Limb (tissue), 2 donors: ENCODE results near the gene ACVRL1.
A peak's percentile ranks its signal among the peaks of the same experiment; 100 is the strongest.

Experiments
- DNase-seq, 2 donors: peaks; one replicate each; pipeline ENCODE4 v3.0.0-alpha.2; 2016; ENCODE audit errors: extremely low spot score in 2 of 2

Gene ACVRL1

GRCh38 chr12:51907083-51907855 is at the start of gene ACVRL1:
Gene ACVRL1, plus strand, starts transcription at chr12:51907504. Its CDS starts 4,971 bp downstream, at chr12:51912475.
- DNase-seq = peak in 1 of 2 donors; percentile 68

GRCh38 chr12:51860986-51861385 is 46.3 kb upstream of the ACVRL1 start:
- no peak for DNase-seq

DNA sequence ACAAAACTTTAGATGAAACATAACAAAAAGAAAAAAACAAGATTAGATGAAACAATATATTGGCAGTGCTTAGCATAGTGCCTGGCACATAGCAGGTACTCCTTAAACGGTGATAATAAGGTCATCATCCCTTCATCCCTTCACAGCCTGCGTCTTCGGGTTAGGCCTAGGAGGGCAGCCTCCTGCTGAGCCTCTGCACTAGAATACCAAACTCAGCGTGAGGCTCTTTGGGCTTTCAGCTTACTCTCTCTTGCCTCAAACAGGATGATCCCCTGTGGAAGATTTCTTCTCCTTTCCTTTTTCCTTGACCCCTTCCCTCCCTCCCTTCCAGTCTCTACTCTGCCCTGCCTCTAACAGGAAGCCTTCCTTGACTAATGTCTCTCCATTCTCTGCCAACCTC is 44.4 kb upstream of the ACVRL1 start:
- no peak for DNase-seq

- no peak for DNase-seq
Observed at GRCh38 chr12:51863363-51863932, 43.9 kb upstream of the ACVRL1 start.

- DNase-seq = peak in 1 of 2 donors; percentile 85
Observed at GRCh38 chr12:51863933-51864832, 43.1 kb upstream of the ACVRL1 start.

DNA sequence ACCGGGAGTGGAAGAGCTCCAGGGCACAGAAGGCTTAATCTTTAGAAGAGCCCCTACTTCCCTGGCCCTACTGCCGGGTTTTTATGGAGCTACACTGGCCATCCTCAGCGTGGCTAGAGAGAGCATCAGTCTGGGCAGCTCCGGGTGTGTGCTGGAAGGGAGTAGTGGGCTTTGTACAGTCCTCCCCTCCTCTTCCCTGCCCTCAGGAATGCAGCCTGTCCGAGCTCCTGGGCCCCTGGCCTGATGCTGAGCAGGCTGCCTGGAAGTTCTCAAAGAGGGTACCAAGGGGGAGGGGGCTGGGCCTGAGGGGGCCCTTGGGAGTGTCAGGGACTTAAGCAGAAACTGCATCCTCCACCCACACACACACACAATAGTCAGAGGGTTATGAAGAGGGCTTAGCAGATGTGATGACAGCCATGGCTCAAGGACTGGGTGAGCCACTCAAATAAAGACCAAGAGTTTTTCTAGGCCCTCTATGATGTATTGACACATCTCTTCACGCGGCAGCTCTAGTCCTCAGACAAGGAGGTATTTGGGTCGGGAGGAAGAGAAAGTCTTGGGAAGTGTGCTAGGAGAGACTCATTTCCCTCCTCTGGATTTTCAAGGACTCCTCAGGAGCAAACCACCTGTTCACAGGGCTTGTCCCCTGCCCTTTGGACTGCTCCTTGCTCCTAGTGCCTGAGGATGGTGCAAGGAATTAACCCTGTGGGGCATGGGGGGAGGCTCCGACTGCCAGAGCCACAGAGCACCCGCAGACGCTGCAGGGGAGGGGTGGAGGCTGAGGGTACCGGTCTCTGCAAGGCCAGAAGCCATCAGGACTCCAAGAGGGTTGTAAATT is 42.3 kb upstream of the ACVRL1 start:
- DNase-seq = no peak

- no peak for DNase-seq
Observed at GRCh38 chr12:51865757-51866270, 41.5 kb upstream of the ACVRL1 start.

- no peak for DNase-seq
Observed at GRCh38 chr12:51866324-51866723, 41.0 kb upstream of the ACVRL1 start.

- no peak for DNase-seq
Observed at GRCh38 chr12:51866762-51867161, 40.5 kb upstream of the ACVRL1 start.

DNA sequence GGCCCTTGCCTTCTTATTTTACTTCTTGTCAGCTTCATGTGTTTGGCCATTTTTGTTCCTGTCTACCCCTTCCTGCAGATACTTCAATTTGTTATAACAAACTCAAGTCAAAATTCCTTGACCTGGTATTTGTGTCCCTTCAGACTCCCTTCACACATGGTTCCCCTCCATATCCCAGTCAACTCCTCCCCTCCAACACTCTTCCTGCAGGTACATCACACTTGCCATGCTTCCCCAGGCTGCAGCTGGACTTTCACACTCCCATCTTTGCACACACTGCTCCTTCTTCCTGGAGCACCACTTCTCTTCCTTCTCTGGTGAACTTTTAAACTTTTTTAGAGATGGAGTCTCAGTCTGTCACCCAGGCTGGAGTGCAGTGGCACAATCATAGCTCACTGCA is 39.9 kb upstream of the ACVRL1 start:
- DNase-seq = no peak

GRCh38 chr12:51867796-51868428 is 39.4 kb upstream of the ACVRL1 start:
- DNase-seq = no peak

GRCh38 chr12:51868821-51869495 is 38.3 kb upstream of the ACVRL1 start:
- DNase-seq = peak; percentile 68 to 78

DNA sequence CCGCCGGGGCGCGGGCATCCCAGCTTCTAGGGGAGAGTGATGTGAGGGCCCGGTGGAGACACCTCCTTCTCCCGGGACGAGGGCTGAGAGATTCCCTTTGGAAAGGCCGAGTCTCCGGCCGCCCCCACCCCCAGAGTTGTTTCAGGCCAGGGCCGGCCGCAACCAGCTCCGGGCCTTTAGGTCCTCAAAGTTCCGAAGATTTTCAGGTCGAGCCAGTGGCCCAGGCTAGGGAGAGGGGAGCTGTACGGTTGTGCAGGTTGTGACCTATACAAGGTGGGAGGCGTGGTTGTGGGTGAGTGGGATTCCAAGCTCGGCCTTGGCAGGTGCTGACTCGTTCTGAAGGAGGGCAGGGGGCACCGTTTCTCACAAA is 37.8 kb upstream of the ACVRL1 start:
- DNase-seq = no peak

- no peak for DNase-seq
Observed at GRCh38 chr12:51869931-51870330, 37.4 kb upstream of the ACVRL1 start.

DNA sequence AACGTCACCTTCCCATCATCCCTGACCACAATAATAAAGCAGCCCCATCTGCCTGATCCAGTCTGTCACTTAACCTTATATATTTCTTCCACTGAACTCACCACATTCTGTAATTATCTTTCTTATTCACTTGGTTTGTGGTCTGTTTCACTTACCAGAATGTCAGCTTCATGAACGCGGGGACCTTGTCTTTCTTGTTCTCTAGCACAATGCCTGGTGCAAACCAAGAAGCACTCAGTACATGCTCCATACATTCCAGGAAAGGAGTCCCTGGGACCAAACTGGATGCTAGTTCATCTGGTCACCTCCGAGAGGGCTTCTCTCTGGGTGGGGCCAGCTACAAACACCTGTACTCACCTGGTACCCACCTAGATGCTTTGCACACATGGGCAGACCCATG is 36.8 kb upstream of the ACVRL1 start:
- no peak for DNase-seq

- no peak for DNase-seq
Observed at GRCh38 chr12:51871126-51871525, 36.2 kb upstream of the ACVRL1 start.

DNA sequence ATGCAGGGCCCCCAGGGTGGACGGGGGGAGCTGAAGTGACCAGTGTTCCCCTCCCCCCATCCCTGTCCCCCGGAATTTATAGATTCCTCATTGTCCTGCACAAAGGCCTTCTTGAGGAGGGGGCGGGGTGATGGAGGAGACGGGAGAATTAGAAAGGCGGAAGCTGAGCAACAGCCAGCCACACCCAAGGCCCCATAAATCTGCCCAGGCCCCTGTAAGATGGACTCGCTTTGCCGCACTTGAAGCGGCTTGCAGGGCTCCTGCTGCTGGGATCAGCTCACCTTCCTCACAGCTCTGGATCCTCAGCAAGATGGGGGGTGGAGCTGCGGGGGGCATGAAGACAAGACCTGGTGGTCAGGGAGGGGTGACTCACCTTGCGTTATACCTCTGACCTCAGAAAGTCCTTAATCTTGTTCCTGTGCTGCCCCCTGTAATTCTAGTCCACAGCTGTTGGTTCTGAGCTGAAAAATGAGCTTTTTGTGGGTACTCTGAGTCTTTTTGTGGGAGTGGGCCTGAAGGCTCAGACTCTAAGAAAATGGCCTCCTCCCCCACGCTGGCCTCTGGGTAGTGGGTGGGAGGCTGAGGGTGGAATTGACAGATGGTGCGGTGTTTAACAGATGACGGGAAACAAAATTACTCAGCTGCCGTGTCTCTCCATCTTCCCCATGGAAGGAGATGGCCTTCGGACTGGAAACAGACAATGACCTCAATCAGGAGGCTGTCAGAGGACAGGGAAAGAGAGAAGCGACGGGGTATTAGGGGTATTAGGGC is 35.2 kb upstream of the ACVRL1 start:
- DNase-seq = no peak

DNA sequence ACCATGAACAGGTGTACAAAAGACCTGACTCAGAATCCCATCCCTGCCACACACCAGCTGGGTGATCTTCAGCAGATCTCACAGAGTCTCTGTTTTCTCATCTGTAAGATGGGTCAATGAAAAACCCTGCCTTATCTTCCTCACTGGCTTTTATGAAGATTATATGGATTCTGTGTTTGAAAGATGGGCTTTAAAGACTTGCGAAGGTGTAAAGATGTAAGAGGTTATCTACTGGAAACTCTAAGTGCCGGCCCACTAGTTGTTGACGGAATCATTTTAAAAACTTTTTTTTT is 34.7 kb upstream of the ACVRL1 start:
- DNase-seq = no peak

- DNase-seq = no peak
Observed at GRCh38 chr12:51873251-51873994, 33.9 kb upstream of the ACVRL1 start.
